Gastrocnemius medialis (tissue), 4 donors: ENCODE data around the gene ZNF654. TPM values are rescaled to one million over a fixed set of nuclear protein-coding genes. Genes with fewer than 3 reads are reported as not detected.
A peak's percentile ranks its signal among the peaks of the same experiment; 100 is the strongest.

Experiments
- ATAC-seq, 2 donors: fragments of 150-250 bp; one replicate each; pipeline ENCODE4 v1.9.1; 2016
- DNase-seq, 2 donors: peaks; one replicate each; pipeline ENCODE4 v3.0.0-alpha.2; 2019
- H3K27ac ChIP-seq, 4 donors: fragments of 200-600 bp; sonication (generic); 1 replicate in 1 of 4; 2 replicates in 3 of 4; pipeline ENCODE4 v1.5.1; 2016 to 2018; ENCODE audit warnings: mild to moderate bottlenecking in 2 of 4, moderate library complexity in 1 of 4
- H3K27me3 ChIP-seq, 3 donors: fragments of 200-600 bp; sonication (generic) in 2 of 3; 1 replicate in 1 of 3; 2 replicates in 2 of 3; pipeline versions ENCODE4 v1.5.1 to v1.6.0; 2016 to 2019; ENCODE audit warnings: mild to moderate bottlenecking in 1 of 3, moderate library complexity in 1 of 3
- H3K36me3 ChIP-seq, 2 donors: fragments of 200-600 bp; sonication (generic) in 1 of 2; one replicate each; pipeline ENCODE4 v1.5.1; 2017 to 2018
- H3K4me1 ChIP-seq, 2 donors: fragments of 200-600 bp; sonication (generic) in 1 of 2; one replicate each; pipeline ENCODE4 v1.5.1; 2016 to 2017; ENCODE audit warnings: mild to moderate bottlenecking in 2 of 2
- H3K4me3 ChIP-seq, 4 donors: fragments of 200-600 bp; sonication (generic) in 3 of 4; 1 replicate in 1 of 4; 2 replicates in 3 of 4; pipeline ENCODE4 v1.5.1; 2016 to 2019; ENCODE audit warnings: mild to moderate bottlenecking in 2 of 4
- H3K9me3 ChIP-seq, 3 donors: fragments of 200-600 bp; sonication (generic) in 2 of 3; 1 replicate in 1 of 3; 2 replicates in 2 of 3; pipeline ENCODE4 v1.5.1; 2016 to 2019
- CTCF ChIP-seq, 5 experiments: fragments of 450-650 bp in 3 of 5; fragments of 200-600 bp in 2 of 5; sonication (generic) in 2 of 5; IDR thresholded peaks in 4 of 5; conservative IDR thresholded peaks in 1 of 5; 1 replicate in 4 of 5; 2 replicates in 1 of 5; pipeline ENCODE4 v1.5.1; 2016 to 2019; ENCODE audit warnings: antibody characterized with exemption in 5 of 5, mild to moderate bottlenecking in 3 of 5, moderate library complexity in 3 of 5
- POLR2A ChIP-seq, 2 donors: fragments of 450-650 bp; IDR thresholded peaks; one replicate each; pipeline ENCODE4 v1.6.1; 2017; ENCODE audit warnings: antibody characterized with exemption in 2 of 2, mild to moderate bottlenecking in 2 of 2, moderate library complexity in 2 of 2
- in situ Hi-C, 4 donors: fragments of 200-750 bp; cut with MboI; loops; one replicate each; pipeline versions ENCODE4 v1.15.0 to v1.8.0; 2017; ENCODE audit warnings: low sequenced_read_pairs in 4 of 4
- intact Hi-C: fragments of 100-400 bp; cut with DNase I; formaldehyde crosslinking; loops from one replicate; pipeline ENCODE4 v1.15.1; 2023; ENCODE audit warnings: low total_unique reads
- total RNA-seq, 4 donors: library from RNA; depleted of rRNA; stranded (reverse); fragments of >200 nt; gene quantifications; one replicate each; pipeline versions ENCODE4 v1.1.0 to v1.2.3, GENCODE V29; 2016

Gene ZNF654
- total RNA-seq, 4 donors from 2014 or later, result 7.8 to 12.5 (median 9.8) TPM

- TF ChIP-seq POLR2A (IDR thresholded peaks at IDR 0.05) (no peak), CTCF (IDR thresholded peaks at IDR 0.05 in 4 of 5, conservative IDR thresholded peaks at IDR 0.05 in 1 of 5) (no peak)
- peak; percentile 28 to 32 for ATAC-seq
- peak in 1 of 2 donors; percentile 15 for DNase-seq
- H3K27me3 ChIP-seq, result no peaks in the 10 kb centered on the region
- no peaks in the 10 kb centered on the region for H3K9me3 ChIP-seq
- peaks cover 48 to 50% of the 10 kb centered on the region in 2 donors for H3K4me1 ChIP-seq
- H3K27ac ChIP-seq, result peak overlapping the region; percentile 94 to 99 (median 98)
- peak overlapping the region; percentile 80 to 99 (median 96) for H3K4me3 ChIP-seq
- H3K36me3 ChIP-seq, result peaks cover 0 to 22% of the 10 kb centered on the region in 2 donors
- intact Hi-C loops, result loop anchor here (1.0 to 5.0 kb wide), 3 partner anchors 53 to 832 kb away; partner anchors contain the start of gene CHMP2B
- in situ Hi-C loops, result loop anchor here in 2 of 4 donors (10.0 to 25.0 kb wide), 2 partner anchors 85 to 1072 kb away; partner anchors contain the start of genes C3orf38 (in 1 of the 2) and VGLL3 (in 1 of the 2)
Measured at GRCh38 chr3:88059380-88060170, 520 bp downstream of the ZNF654 start.

DNA sequence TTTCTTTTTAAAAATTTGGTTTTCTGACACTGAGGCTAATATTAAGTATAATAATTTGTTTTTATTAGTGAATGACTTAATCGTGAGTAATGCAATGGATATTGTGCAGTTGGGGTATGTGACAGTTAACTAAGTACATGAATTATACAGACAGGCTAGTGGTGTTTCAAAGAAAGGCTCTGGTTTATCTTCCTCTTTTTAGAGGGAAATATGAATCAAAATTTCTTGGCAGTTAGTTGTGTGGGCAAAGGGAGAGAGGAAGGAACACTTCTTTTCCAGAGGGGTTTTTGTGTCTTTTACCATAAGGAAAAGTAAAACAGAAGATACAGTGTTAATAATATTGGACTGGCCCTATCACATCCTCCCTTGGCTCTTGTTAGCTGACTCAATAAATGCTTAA lies 2.7 kb downstream of the ZNF654 start:
- no peaks in the 10 kb centered on the region for H3K9me3 ChIP-seq
- in situ Hi-C loops (loop anchor here in 1 of 4 donors (25.0 kb wide), 1 partner anchor 1074 kb away; the partner anchor contains the start of gene VGLL3), intact Hi-C loops (no loop called here)
- peaks cover 44 to 51% of the 10 kb centered on the region in 2 donors for H3K4me1 ChIP-seq
- ATAC-seq, result no peak
- H3K27ac ChIP-seq, result peak overlapping the region in 1 of 4 donors; percentile 99
- no peaks in the 10 kb centered on the region for H3K27me3 ChIP-seq
- H3K4me3 ChIP-seq, result no peak overlapping the region
- TF ChIP-seq POLR2A (IDR thresholded peaks at IDR 0.05) (no peak), CTCF (IDR thresholded peaks at IDR 0.05 in 4 of 5, conservative IDR thresholded peaks at IDR 0.05 in 1 of 5) (no peak)
- peaks cover 0 to 4% of the 10 kb centered on the region in 2 donors for H3K36me3 ChIP-seq
- no peak for DNase-seq

DNA sequence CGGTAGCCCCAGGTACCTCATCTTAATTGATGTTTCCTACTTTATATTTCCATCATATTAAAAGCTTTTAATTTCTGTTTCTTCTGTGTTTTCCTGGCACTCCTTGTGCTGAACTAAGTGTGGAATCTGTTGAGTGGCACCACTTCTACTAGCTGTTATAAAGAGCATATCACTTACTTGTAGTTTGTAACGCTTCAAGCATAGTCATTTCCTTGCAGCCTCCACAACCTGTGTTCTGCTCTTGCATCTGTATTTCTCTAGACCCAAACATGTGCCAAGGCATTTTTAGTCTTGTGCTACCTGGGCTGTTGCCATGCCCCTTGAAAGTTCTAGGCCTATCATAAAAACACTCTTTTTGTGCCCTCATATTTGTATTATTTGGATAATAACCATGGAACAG lies 16.0 kb downstream of the ZNF654 start:
- no peak overlapping the region for H3K4me3 ChIP-seq
- ATAC-seq, result no peak
- TF ChIP-seq CTCF (IDR thresholded peaks at IDR 0.05 in 4 of 5, conservative IDR thresholded peaks at IDR 0.05 in 1 of 5), result no peak
- no peak for TF ChIP-seq POLR2A (IDR thresholded peaks at IDR 0.05)
- in situ Hi-C loops, result no loop called here
- no peak overlapping the region for H3K27ac ChIP-seq
- H3K9me3 ChIP-seq, result no peaks in the 10 kb centered on the region
- H3K27me3 ChIP-seq, result no peaks in the 10 kb centered on the region
- H3K36me3 ChIP-seq, result no peaks in the 10 kb centered on the region
- intact Hi-C loops, result no loop called here
- H3K4me1 ChIP-seq, result peaks cover 22 to 27% of the 10 kb centered on the region in 2 donors
- DNase-seq, result no peak

- Histone ChIP-seq H3K4me3 (no peak overlapping the region), H3K36me3 (no peaks in the 10 kb centered on the region), H3K27me3 (no peaks in the 10 kb centered on the region), H3K27ac (no peak overlapping the region), H3K9me3 (no peaks in the 10 kb centered on the region), H3K4me1 (peaks cover 22 to 29% of the 10 kb centered on the region in 2 donors)
- DNase-seq, result no peak
- in situ Hi-C loops, result no loop called here
- no peak for TF ChIP-seq CTCF (IDR thresholded peaks at IDR 0.05 in 4 of 5, conservative IDR thresholded peaks at IDR 0.05 in 1 of 5)
- TF ChIP-seq POLR2A (IDR thresholded peaks at IDR 0.05), result no peak
- intact Hi-C loops, result no loop called here
- ATAC-seq, result no peak
Measured at GRCh38 chr3:88075497-88075896, 16.4 kb downstream of the ZNF654 start.
